ENCODE data around the gene NEUROD2.

Gene NEUROD2

GRCh38 chr17:39639566-39640458, 32.1 kb upstream of the NEUROD2 start:
- Mint-ChIP-seq H3K36me3 (peaks cover 9% of the 10 kb centered on the region), H3K4me1 (peaks cover 85% of the 10 kb centered on the region), H3K9me3 (no peaks in the 10 kb centered on the region), H3K27ac (peak overlapping the region; percentile 88), H3K4me3 (no peak overlapping the region)
- ATAC-seq (no peak), DNase-seq (ENCODE audit: low spot score in 2 of 2) (no peak)

- peak overlapping the region; percentile 88 for H3K27ac Mint-ChIP-seq
- no peak overlapping the region for H3K4me3 Mint-ChIP-seq
- H3K36me3 Mint-ChIP-seq, result peaks cover 9% of the 10 kb centered on the region
- no peak for DNase-seq (ENCODE audit: low spot score in 2 of 2)
- peaks cover 77% of the 10 kb centered on the region for H3K4me1 Mint-ChIP-seq
- no peak for ATAC-seq
- H3K9me3 Mint-ChIP-seq, result no peaks in the 10 kb centered on the region
Observed at GRCh38 chr17:39639043-39639442, 31.3 kb upstream of the NEUROD2 start.

GRCh38 chr17:39638317-39638716, 30.6 kb upstream of the NEUROD2 start:
- no peak for ATAC-seq
- Mint-ChIP-seq H3K4me3 (peak overlapping the region; percentile 88), H3K4me1 (peaks cover 70% of the 10 kb centered on the region), H3K9me3 (no peaks in the 10 kb centered on the region), H3K36me3 (peaks cover 9% of the 10 kb centered on the region), H3K27ac (peak overlapping the region; percentile 88)
- no peak for DNase-seq (ENCODE audit: low spot score in 2 of 2)

- peak; percentile 82 to 93 for DNase-seq (ENCODE audit: low spot score in 2 of 2)
- H3K36me3 Mint-ChIP-seq, result peaks cover 9% of the 10 kb centered on the region
- peak within 1 kb of the TSS; percentile 88 for H3K27ac Mint-ChIP-seq
- H3K4me1 Mint-ChIP-seq, result peaks cover 58% of the 10 kb centered on the region
- ATAC-seq, result peak; percentile 92
- H3K9me3 Mint-ChIP-seq, result no peaks in the 10 kb centered on the region
- peak within 1 kb of the TSS; percentile 88 for H3K4me3 Mint-ChIP-seq
Observed at GRCh38 chr17:39636927-39637736, 29.4 kb upstream of the NEUROD2 start, which contains the start of gene STARD3. TSS of gene STARD3 (plus strand) at chr17:39637144. CDS start at chr17:39653532, 16,388 bp downstream.

- H3K4me1 Mint-ChIP-seq, result peaks cover 52% of the 10 kb centered on the region
- ATAC-seq, result peak; percentile 1
Observed at GRCh38 chr17:39636587-39636926, 28.8 kb upstream of the NEUROD2 start.

GRCh38 chr17:39635614-39636176, 28.0 kb upstream of the NEUROD2 start:
- DNase-seq (ENCODE audit: low spot score in 2 of 2) (no peak), ATAC-seq (no peak)
- Mint-ChIP-seq H3K4me3 (peak overlapping the region; percentile 88), H3K9me3 (no peaks in the 10 kb centered on the region), H3K4me1 (peaks cover 43% of the 10 kb centered on the region), H3K27ac (peak overlapping the region; percentile 88), H3K36me3 (peaks cover 9% of the 10 kb centered on the region)

More at GRCh38 chr17:39636587-39636926, 28.8 kb upstream of the NEUROD2 start:
- no peaks in the 10 kb centered on the region for H3K9me3 Mint-ChIP-seq
- DNase-seq (ENCODE audit: low spot score in 2 of 2), result peak in 1 of 2 donors; percentile 26
- peak overlapping the region; percentile 88 for H3K27ac Mint-ChIP-seq
- H3K36me3 Mint-ChIP-seq, result peaks cover 9% of the 10 kb centered on the region
- H3K4me3 Mint-ChIP-seq, result peak overlapping the region; percentile 88

GRCh38 chr17:39634384-39634871, 26.7 kb upstream of the NEUROD2 start:
- Mint-ChIP-seq H3K4me3 (no peak overlapping the region), H3K27ac (no peak overlapping the region), H3K9me3 (no peaks in the 10 kb centered on the region), H3K36me3 (peaks cover 9% of the 10 kb centered on the region), H3K4me1 (peaks cover 31% of the 10 kb centered on the region)
- DNase-seq (ENCODE audit: low spot score in 2 of 2), result peak in 1 of 2 donors; percentile 64
- no peak for ATAC-seq

- no peak overlapping the region for H3K4me3 Mint-ChIP-seq
- no peaks in the 10 kb centered on the region for H3K9me3 Mint-ChIP-seq
- no peak overlapping the region for H3K27ac Mint-ChIP-seq
- H3K36me3 Mint-ChIP-seq, result peaks cover 9% of the 10 kb centered on the region
- no peak for ATAC-seq
- no peak for DNase-seq (ENCODE audit: low spot score in 2 of 2)
- H3K4me1 Mint-ChIP-seq, result peaks cover 23% of the 10 kb centered on the region
Observed at GRCh38 chr17:39633570-39634183, 26.0 kb upstream of the NEUROD2 start.

GRCh38 chr17:39632153-39632941, 24.6 kb upstream of the NEUROD2 start:
- Mint-ChIP-seq H3K27ac (peak overlapping the region; percentile 50), H3K9me3 (no peaks in the 10 kb centered on the region), H3K4me3 (no peak overlapping the region), H3K4me1 (peaks cover 10% of the 10 kb centered on the region), H3K36me3 (peaks cover 1% of the 10 kb centered on the region)
- no peak for DNase-seq (ENCODE audit: low spot score in 2 of 2)
- no peak for ATAC-seq

GRCh38 chr17:39631403-39631802, 23.7 kb upstream of the NEUROD2 start:
- peak overlapping the region; percentile 50 for H3K27ac Mint-ChIP-seq
- peaks cover 9% of the 10 kb centered on the region for H3K4me1 Mint-ChIP-seq
- no peaks in the 10 kb centered on the region for H3K36me3 Mint-ChIP-seq
- DNase-seq (ENCODE audit: low spot score in 2 of 2) (no peak), ATAC-seq (no peak)
- H3K9me3 Mint-ChIP-seq, result no peaks in the 10 kb centered on the region
- no peak overlapping the region for H3K4me3 Mint-ChIP-seq

GRCh38 chr17:39629898-39630297, 22.2 kb upstream of the NEUROD2 start:
- no peak overlapping the region for H3K4me3 Mint-ChIP-seq

GRCh38 chr17:39629494-39629880, 21.8 kb upstream of the NEUROD2 start:
- DNase-seq (ENCODE audit: low spot score in 2 of 2) (no peak), ATAC-seq (no peak)
- Mint-ChIP-seq H3K27ac (no peak overlapping the region), H3K9me3 (no peaks in the 10 kb centered on the region), H3K4me1 (peaks cover 9% of the 10 kb centered on the region), H3K36me3 (peaks cover 10% of the 10 kb centered on the region), H3K4me3 (no peak overlapping the region)

More at GRCh38 chr17:39629898-39630297, 22.2 kb upstream of the NEUROD2 start:
- Mint-ChIP-seq H3K27ac (no peak overlapping the region), H3K36me3 (peaks cover 6% of the 10 kb centered on the region), H3K4me1 (peaks cover 9% of the 10 kb centered on the region), H3K9me3 (no peaks in the 10 kb centered on the region)
- no peak for DNase-seq (ENCODE audit: low spot score in 2 of 2)
- ATAC-seq, result no peak

- ATAC-seq (no peak), DNase-seq (ENCODE audit: low spot score in 2 of 2) (no peak)
- peaks cover 10% of the 10 kb centered on the region for H3K36me3 Mint-ChIP-seq
- no peaks in the 10 kb centered on the region for H3K9me3 Mint-ChIP-seq
- no peak overlapping the region for H3K27ac Mint-ChIP-seq
- H3K4me3 Mint-ChIP-seq, result no peak overlapping the region
- peaks cover 9% of the 10 kb centered on the region for H3K4me1 Mint-ChIP-seq
Observed at GRCh38 chr17:39628655-39629493, 21.2 kb upstream of the NEUROD2 start.

Data from stimulated activated effector memory CD8-positive, alpha-beta T cell treated with anti-CD3 and anti-CD28 coated beads, Interleukin-12 subunit alpha, Interleukin-12 subunit beta, amount 100 ng/mL, for 72 hours (primary cell).